Measurements from ENCODE around the gene YJEFN3.
A peak's percentile ranks its signal among the peaks of the same experiment; 100 is the strongest.

Gene YJEFN3

GRCh38 chr19:19486343-19487076 lies 42.2 kb upstream of the YJEFN3 start:
- TF ChIP-seq POLR2A (IDR thresholded peaks at IDR 0.05; ENCODE audit: extremely low read depth, insufficient read length) (no peak), MYC (IDR thresholded peaks at IDR 0.05; ENCODE audit: low read depth, low read length) (no peak), MAX (IDR thresholded peaks at IDR 0.05; ENCODE audit: low read depth, low read length) (no peak), CTCF (IDR thresholded peaks at IDR 0.05; ENCODE audit: low read depth, low read length) (no peak)
- no peak overlapping the region for H3K4me3 ChIP-seq (ENCODE audit: low read depth, low read length)
- no peak for DNase-seq (ENCODE audit: low read depth)

GRCh38 chr19:19487077-19487949 lies 41.4 kb upstream of the YJEFN3 start:
- no peak for DNase-seq (ENCODE audit: low read depth)
- TF ChIP-seq POLR2A (IDR thresholded peaks at IDR 0.05; ENCODE audit: extremely low read depth, insufficient read length) = no peak
- no peak for TF ChIP-seq MAX (IDR thresholded peaks at IDR 0.05; ENCODE audit: low read depth, low read length)
- TF ChIP-seq MYC (IDR thresholded peaks at IDR 0.05; ENCODE audit: low read depth, low read length) = no peak
- no peak for TF ChIP-seq CTCF (IDR thresholded peaks at IDR 0.05; ENCODE audit: low read depth, low read length)
- no peak overlapping the region for H3K4me3 ChIP-seq (ENCODE audit: low read depth, low read length)

GRCh38 chr19:19487950-19488874 lies 40.5 kb upstream of the YJEFN3 start:
- DNase-seq (ENCODE audit: low read depth) = peak; percentile 29
- TF ChIP-seq CTCF (IDR thresholded peaks at IDR 0.05; ENCODE audit: low read depth, low read length) (no peak), MYC (IDR thresholded peaks at IDR 0.05; ENCODE audit: low read depth, low read length) (no peak), MAX (IDR thresholded peaks at IDR 0.05; ENCODE audit: low read depth, low read length) (no peak), POLR2A (IDR thresholded peaks at IDR 0.05; ENCODE audit: extremely low read depth, insufficient read length) (no peak)
- no peak overlapping the region for H3K4me3 ChIP-seq (ENCODE audit: low read depth, low read length)

GRCh38 chr19:19488875-19489690 lies 39.6 kb upstream of the YJEFN3 start:
- H3K4me3 ChIP-seq (ENCODE audit: low read depth, low read length) = no peak overlapping the region
- peak; percentile 92 for DNase-seq (ENCODE audit: low read depth)
- TF ChIP-seq MYC (IDR thresholded peaks at IDR 0.05; ENCODE audit: low read depth, low read length) (peak; percentile 81), CTCF (IDR thresholded peaks at IDR 0.05; ENCODE audit: low read depth, low read length) (no peak), MAX (IDR thresholded peaks at IDR 0.05; ENCODE audit: low read depth, low read length) (peak; percentile 94), POLR2A (IDR thresholded peaks at IDR 0.05; ENCODE audit: extremely low read depth, insufficient read length) (no peak)

Measured in NB4 (cell line).